ENCODE results near the gene RIPOR2.
"Not testable (repeated sequence)": the region's sequence is repeated elsewhere in the genome, so short reads cannot be mapped to it uniquely, and the experiment has no call there.

The RIPOR2 gene

GRCh38 chr6:24882295-24882694 lies 53.5 kb downstream of the RIPOR2 start:
- no peak for TF ChIP-seq CTCF (IDR thresholded peaks at IDR 0.05; ENCODE audit: low read depth, low read length)
- no peak overlapping the region for H3K4me3 ChIP-seq (ENCODE audit: low read depth, low read length)

GRCh38 chr6:24881376-24881775 lies 54.4 kb downstream of the RIPOR2 start:
- no peak overlapping the region for H3K4me3 ChIP-seq (ENCODE audit: low read depth, low read length)
- TF ChIP-seq CTCF (IDR thresholded peaks at IDR 0.05; ENCODE audit: low read depth, low read length) = no peak

GRCh38 chr6:24880451-24880850 lies 55.3 kb downstream of the RIPOR2 start:
- TF ChIP-seq CTCF (IDR thresholded peaks at IDR 0.05; ENCODE audit: low read depth, low read length) = no peak
- no peak overlapping the region for H3K4me3 ChIP-seq (ENCODE audit: low read depth, low read length)

GRCh38 chr6:24879351-24879750 lies 56.4 kb downstream of the RIPOR2 start:
- no peak overlapping the region for H3K4me3 ChIP-seq (ENCODE audit: low read depth, low read length)
- TF ChIP-seq CTCF (IDR thresholded peaks at IDR 0.05; ENCODE audit: low read depth, low read length) = no peak

- H3K4me3 ChIP-seq (ENCODE audit: low read depth, low read length) = not testable (repeated sequence)
Measured at GRCh38 chr6:24877747-24878146, 58.0 kb downstream of the RIPOR2 start.

- no peak for TF ChIP-seq CTCF (IDR thresholded peaks at IDR 0.05; ENCODE audit: low read depth, low read length)
- H3K4me3 ChIP-seq (ENCODE audit: low read depth, low read length) = no peak overlapping the region
Measured at GRCh38 chr6:24876499-24877465, 59.0 kb downstream of the RIPOR2 start.

- no peak overlapping the region for H3K4me3 ChIP-seq (ENCODE audit: low read depth, low read length)
- TF ChIP-seq CTCF (IDR thresholded peaks at IDR 0.05; ENCODE audit: low read depth, low read length) = no peak
Measured at GRCh38 chr6:24875534-24875901, 60.2 kb downstream of the RIPOR2 start.

All from WI38 (cell line).